ENCODE measurements around the gene CD22. TPM values are rescaled to one million over a fixed set of nuclear protein-coding genes. Genes with fewer than 3 reads are reported as not detected.

The CD22 gene
- total and polyA plus RNA-seq, 2 of the 8 experiments (the other 6 are each of a cell fraction or from before 2014, with no cell fraction given): 0.06 to 0.60 TPM

DNA sequence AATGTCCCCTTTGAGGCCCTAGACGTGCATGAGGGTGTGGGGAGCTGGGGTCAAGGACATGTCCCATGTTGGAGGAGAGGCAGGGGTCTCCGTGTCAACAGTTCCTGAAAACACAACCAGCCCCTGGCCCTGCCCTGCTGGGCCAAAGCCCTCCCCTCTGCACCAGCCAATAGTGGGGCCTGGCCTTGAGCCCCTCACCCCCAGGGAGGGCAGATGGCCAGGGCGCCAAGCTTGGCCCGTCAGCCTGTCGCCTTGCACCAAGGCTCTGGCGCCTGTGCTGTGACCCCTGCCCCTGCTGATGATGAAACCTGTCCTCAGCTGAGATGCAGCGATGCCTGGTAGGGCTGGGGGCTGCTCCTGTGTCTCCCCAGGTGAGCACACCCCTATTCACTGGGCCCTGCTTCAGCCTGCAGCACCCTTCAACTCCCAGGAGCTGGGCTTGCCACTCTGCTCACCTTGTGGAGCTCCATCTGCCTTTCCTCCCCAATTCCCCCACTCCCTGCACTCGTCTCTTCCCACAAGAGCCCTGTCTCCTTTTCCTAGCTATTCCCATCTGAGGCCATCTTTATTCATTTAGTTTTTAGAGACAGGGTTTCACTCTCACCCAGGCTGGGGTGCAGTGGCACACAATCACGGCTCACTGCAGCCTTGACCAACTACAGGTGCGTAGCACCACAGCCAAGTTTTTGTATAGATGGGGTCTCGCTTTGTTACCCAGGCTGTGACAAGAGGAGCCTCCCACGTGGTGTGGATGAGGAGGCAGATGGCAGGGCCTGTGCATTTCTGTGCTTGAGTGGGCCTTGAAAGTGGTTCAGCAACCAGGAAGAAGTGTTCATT, 48.8 kb upstream of the CD22 start:
- peaks cover 0 to 4% of the 10 kb centered on the region in 2 experiments for H4K20me1 ChIP-seq (replicated peaks in 1 of 2; ENCODE audit: control insufficient read depth in 1 of 2, insufficient read depth in 2 of 2, low read length in 2 of 2)
- TF ChIP-seq GABPA (IDR thresholded peaks at IDR 0.05; ENCODE audit: borderline replicate concordance, insufficient read depth, low read length): no peak
- no peak for TF ChIP-seq CEBPB (IDR thresholded peaks at IDR 0.05; ENCODE audit: low read depth, low read length)
- no peak for TF ChIP-seq HDAC2 (IDR thresholded peaks at IDR 0.05; ENCODE audit: borderline replicate concordance in 1 of 2, low read depth in 2 of 2, low read length in 2 of 2)
- TF ChIP-seq JUND (IDR thresholded peaks at IDR 0.05; ENCODE audit: low read length): no peak
- TF ChIP-seq NANOG (IDR thresholded peaks at IDR 0.05; ENCODE audit: insufficient read depth, low read depth, low read length, poor library complexity, severe bottlenecking): no peak
- no peak for TF ChIP-seq ASH2L (IDR thresholded peaks at IDR 0.05; ENCODE audit: low read length)
- TF ChIP-seq SP1 (IDR thresholded peaks at IDR 0.05; ENCODE audit: low read depth, low read length): no peak
- TF ChIP-seq YY1 (IDR thresholded peaks at IDR 0.05; ENCODE audit: low read depth, low read length): no peak
- no peak for TF ChIP-seq RXRA (IDR thresholded peaks at IDR 0.05; ENCODE audit: insufficient read depth, low read depth, low read length)
- TF ChIP-seq, protein P1, sequence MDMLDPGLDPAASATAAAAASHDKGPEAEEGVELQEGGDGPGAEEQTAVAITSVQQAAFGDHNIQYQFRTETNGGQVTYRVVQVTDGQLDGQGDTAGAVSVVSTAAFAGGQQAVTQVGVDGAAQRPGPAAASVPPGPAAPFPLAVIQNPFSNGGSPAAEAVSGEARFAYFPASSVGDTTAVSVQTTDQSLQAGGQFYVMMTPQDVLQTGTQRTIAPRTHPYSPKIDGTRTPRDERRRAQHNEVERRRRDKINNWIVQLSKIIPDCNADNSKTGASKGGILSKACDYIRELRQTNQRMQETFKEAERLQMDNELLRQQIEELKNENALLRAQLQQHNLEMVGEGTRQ (IDR thresholded peaks at IDR 0.05; ENCODE audit: low read length): no peak

More for the DNA sequence above, 48.8 kb upstream of the CD22 start:
- H2AFZ ChIP-seq (ENCODE audit: low read length): no peak overlapping the region
- no peak overlapping the region for H4K5ac ChIP-seq (ENCODE audit: insufficient read length, low read depth, low read length)
- H3K56ac ChIP-seq (replicated peaks; ENCODE audit: insufficient read length, low read depth, low read length): no peak overlapping the region
- H3K79me2 ChIP-seq (ENCODE audit: control insufficient read depth in 1 of 2, insufficient read depth in 2 of 2, low read length in 2 of 2): no peaks in the 10 kb centered on the region
- POLR2A ChIA-PET (ENCODE audit: partially characterized antibody): interaction anchor here (0.8 to 5.5 kb wide), 12 partner anchors 7 to 268 kb away, joined by 3 to 28 read pairs (median 6); partner anchors contain the start of genes MAG and USF2
- H3K4me1 ChIP-seq (replicated peaks in 1 of 4; ENCODE audit: control insufficient read depth in 3 of 4, insufficient read depth in 4 of 4, low read length in 3 of 4): peaks cover 0 to 7% (median 5%) of the 10 kb centered on the region in 4 experiments; a peak in 5 of 7 replicates
- no peak overlapping the region for H2BK15ac ChIP-seq (ENCODE audit: low read length)
- H3K23me2 ChIP-seq (ENCODE audit: low read depth, low read length): no peaks in the 10 kb centered on the region
- no peak overlapping the region for H2BK12ac ChIP-seq (ENCODE audit: low read depth, low read length)
- H2AK5ac ChIP-seq (ENCODE audit: low read depth, low read length): no peak overlapping the region
- H2BK120ac ChIP-seq (replicated peaks; ENCODE audit: low read depth, low read length): no peak overlapping the region
- no peak overlapping the region for H3K4me3 ChIP-seq (ENCODE audit: extremely low read depth in 1 of 4, insufficient read depth in 2 of 4, low read depth in 3 of 4, low read length in 4 of 4)
- H3K14ac ChIP-seq (ENCODE audit: insufficient read length): no peak overlapping the region
- H4K91ac ChIP-seq (replicated peaks; ENCODE audit: insufficient read length, low read length): no peak overlapping the region
- WGBS, 2 experiments (ENCODE audit: extremely low coverage in 1 of 2, insufficient coverage in 1 of 2, insufficient read length in 1 of 2, insufficient replicate concordance in 2 of 2, low coverage in 1 of 2, low lambda C conversion rate in 2 of 2, missing lambda C conversion rate in 1 of 2): 86% methylated on average over 12 of the region's 12 CpGs; no CpG with 5 or more reads in 1 of the 2 experiments
- H3K36me3 ChIP-seq (ENCODE audit: control insufficient read depth in 2 of 4, insufficient read depth in 4 of 4, low read length in 3 of 4): peaks cover 5 to 8% (median 5%) of the 10 kb centered on the region in 4 experiments; a peak in 6 of 8 replicates
- H3K4me2 ChIP-seq (ENCODE audit: insufficient read depth in 1 of 2, low read depth in 2 of 2, low read length in 2 of 2): no peak overlapping the region
- peak overlapping the region; percentile 57 for H4K8ac ChIP-seq (ENCODE audit: extremely low read depth, insufficient read depth, low read length)
- no peak overlapping the region for H3K27ac ChIP-seq (ENCODE audit: low read depth, low read length)
- CTCF ChIA-PET (ENCODE audit: partially characterized antibody): interaction anchor here (0.6 to 1.3 kb wide), 4 partner anchors 11 to 279 kb away, joined by 3 to 4 read pairs (median 3); no protein-coding TSS in a partner anchor
- H3K9me3 ChIP-seq (ENCODE audit: insufficient read depth in 2 of 2, low read depth in 1 of 2, low read length in 1 of 2): no peaks in the 10 kb centered on the region
- DNase-seq (ENCODE audit: low read depth in 1 of 2, low spot score in 2 of 2) (no peak), FAIRE-seq (no peak)
- no peak overlapping the region for H3K23ac ChIP-seq (ENCODE audit: insufficient read length)
- H2BK20ac ChIP-seq (ENCODE audit: low read length): no peak overlapping the region
- H3K9ac ChIP-seq (replicated peaks in 1 of 4; ENCODE audit: extremely low read depth in 1 of 4, low read depth in 3 of 4, low read length in 3 of 4): no peak overlapping the region
- H3K27me3 ChIP-seq (replicated peaks in 1 of 4; ENCODE audit: control insufficient read depth in 3 of 4, extremely low read depth in 1 of 4, insufficient read depth in 3 of 4, low read length in 3 of 4): no peaks in the 10 kb centered on the region
- no peak overlapping the region for H3K18ac ChIP-seq (ENCODE audit: extremely low read depth, low read length)
- no peak overlapping the region for H2BK5ac ChIP-seq (ENCODE audit: low read depth, low read length)
- no peak overlapping the region for H3K4ac ChIP-seq (replicated peaks; ENCODE audit: insufficient read length, low read depth, low read length)
- no peaks in the 10 kb centered on the region for H3K79me1 ChIP-seq (ENCODE audit: low read depth, low read length)

Data from H1 (cell line).